GM23338 (cell line): ENCODE data around the gene GPR39. TPM values are rescaled to one million over a fixed set of nuclear protein-coding genes. Genes with fewer than 3 reads are reported as not detected.

Experiments used
- ATAC-seq: fragments of 200-7000 bp; cut with Tn5 transposase; 3 replicates; pipeline ENCODE4 v1.9.1; 2020
- DNase-seq: peaks from one replicate; pipeline ENCODE4 v3.0.0-alpha.2; 2015; ENCODE audit warnings: low spot score
- H2AFZ ChIP-seq: fragments of 200-600 bp; sonication (generic); 2 replicates; pipeline ENCODE4 v1.8.0; 2016; ENCODE audit warnings: antibody characterized with exemption, mild to moderate bottlenecking, moderate library complexity
- H3F3A ChIP-seq: fragments of 200-600 bp; sonication (generic); replicated peaks from 2 replicates; pipeline ENCODE4 v1.8.0; 2017; ENCODE audit warnings: antibody characterized with exemption, mixed run types, low read depth
- H3K27ac ChIP-seq: fragments of 200-600 bp; sonication (generic); 2 replicates; pipeline ENCODE4 v1.6.1; 2016; ENCODE audit warnings: low read depth
- H3K27me3 ChIP-seq: fragments of 200-600 bp; sonication (generic); 2 replicates; pipeline ENCODE4 v1.8.0; 2016; ENCODE audit warnings: mild to moderate bottlenecking, mixed run types, moderate library complexity; ENCODE audit not compliant: insufficient read depth
- H3K36me3 ChIP-seq: fragments of 200-600 bp; sonication (generic); 2 replicates; pipeline ENCODE4 v1.8.0; 2016; ENCODE audit warnings: mild to moderate bottlenecking; ENCODE audit not compliant: insufficient read depth
- H3K4me1 ChIP-seq: fragments of 200-600 bp; sonication (generic); 2 replicates; pipeline ENCODE4 v1.8.0; 2016; ENCODE audit warnings: mild to moderate bottlenecking, moderate library complexity; ENCODE audit not compliant: insufficient read depth
- H3K4me2 ChIP-seq: fragments of 200-600 bp; sonication (generic); 2 replicates; pipeline ENCODE4 v1.7.1; 2017; ENCODE audit warnings: mixed run types
- H3K4me3 ChIP-seq: fragments of 200-600 bp; sonication (generic); 2 replicates; pipeline ENCODE4 v1.6.1; 2016; ENCODE audit warnings: mixed run types
- H3K79me2 ChIP-seq: fragments of 200-600 bp; sonication (generic); replicated peaks from 2 replicates; pipeline ENCODE4 v1.8.0; 2017; ENCODE audit warnings: mild to moderate bottlenecking; ENCODE audit not compliant: insufficient read depth
- H3K9me2 ChIP-seq: fragments of 200-600 bp; sonication (generic); 2 replicates; pipeline ENCODE4 v1.8.0; 2017; ENCODE audit not compliant: insufficient read depth
- H4K20me1 ChIP-seq: fragments of 200-600 bp; sonication (generic); replicated peaks from 2 replicates; pipeline ENCODE4 v1.8.0; 2017; ENCODE audit warnings: mild to moderate bottlenecking; ENCODE audit not compliant: insufficient read depth
- H3K27ac Mint-ChIP-seq: 2 replicates; pipeline ENCODE4 v1.8.0; 2020; ENCODE audit warnings: inconsistent platforms, mild to moderate bottlenecking, moderate library complexity, mixed read lengths
- H3K27me3 Mint-ChIP-seq: 3 replicates; pipeline ENCODE4 v1.8.0; 2022; ENCODE audit warnings: low read depth, mild to moderate bottlenecking, moderate library complexity, mixed read lengths, inconsistent platforms; ENCODE audit not compliant: insufficient read depth, poor library complexity
- H3K36me3 Mint-ChIP-seq: 3 replicates; pipeline ENCODE4 v1.8.0; 2021; ENCODE audit warnings: low read depth, mild to moderate bottlenecking, inconsistent platforms, moderate library complexity, mixed read lengths
- H3K4me1 Mint-ChIP-seq: 3 replicates; pipeline ENCODE4 v1.8.0; 2020; ENCODE audit warnings: mild to moderate bottlenecking, inconsistent platforms, mixed read lengths
- H3K4me3 Mint-ChIP-seq: 3 replicates; pipeline ENCODE4 v1.8.0; 2021; ENCODE audit warnings: moderate library complexity, mild to moderate bottlenecking, inconsistent platforms, mixed read lengths
- H3K9me3 Mint-ChIP-seq: 3 replicates; pipeline ENCODE4 v1.8.0; 2020; ENCODE audit warnings: moderate library complexity, mild to moderate bottlenecking, inconsistent platforms, mixed read lengths
- CREB1 ChIP-seq: fragments of 250-450 bp; sonication (Bioruptor Pico); IDR thresholded peaks from 2 replicates; pipeline ENCODE4 v1.5.0; 2020; ENCODE audit warnings: low read depth, mild to moderate bottlenecking, moderate library complexity
- CTCF ChIP-seq, 2 experiments: fragments of 200-600 bp in 1 of 2; sonication (generic) in 1 of 2; conservative IDR thresholded peaks; 2 replicates each; pipeline versions ENCODE4 v1.5.1 to v1.6.1; 2016 to 2017; ENCODE audit warnings: antibody characterized with exemption in 2 of 2, low read depth in 2 of 2, mild to moderate bottlenecking in 2 of 2, moderate library complexity in 1 of 2
- ETS1 ChIP-seq: IDR thresholded peaks from 2 replicates; pipeline ENCODE4 v1.6.1; 2016; ENCODE audit warnings: antibody characterized with exemption
- EZH2 ChIP-seq: fragments of 200-600 bp; sonication (generic); IDR thresholded peaks from one replicate; pipeline ENCODE4 v1.8.0; 2017; ENCODE audit warnings: antibody characterized with exemption, mild to moderate bottlenecking, low read depth; ENCODE audit not compliant: unreplicated experiment
- EZH2phosphoT487 ChIP-seq: fragments of 200-600 bp; sonication (generic); IDR thresholded peaks from one replicate; pipeline ENCODE4 v1.8.1; 2018; ENCODE audit warnings: antibody characterized with exemption; ENCODE audit not compliant: unreplicated experiment
- JUNB ChIP-seq: IDR thresholded peaks from one replicate; pipeline ENCODE4 v1.6.1; 2016; ENCODE audit warnings: antibody characterized with exemption; ENCODE audit not compliant: unreplicated experiment
- NANOG ChIP-seq: IDR thresholded peaks from 2 replicates; pipeline ENCODE4 v1.6.1; 2016; ENCODE audit warnings: antibody characterized with exemption, borderline replicate concordance
- POLR2AphosphoS5 ChIP-seq: IDR thresholded peaks from 2 replicates; pipeline ENCODE4 v1.6.1; 2016; ENCODE audit warnings: antibody characterized with exemption, low read depth
- REST ChIP-seq: IDR thresholded peaks from one replicate; pipeline ENCODE4 v1.6.1; 2018; ENCODE audit warnings: antibody characterized with exemption; ENCODE audit not compliant: unreplicated experiment
- STAT1 ChIP-seq: IDR thresholded peaks from one replicate; pipeline ENCODE4 v1.6.1; 2016; ENCODE audit warnings: antibody characterized with exemption; ENCODE audit not compliant: unreplicated experiment
- ZNF114 ChIP-seq: fragments of 250-450 bp; sonication (Bioruptor Pico); IDR thresholded peaks from 2 replicates; pipeline ENCODE4 v1.5.0; 2020; ENCODE audit warnings: mild to moderate bottlenecking, moderate library complexity
- ZNF331 ChIP-seq: fragments of 250-450 bp; sonication (Bioruptor Pico); IDR thresholded peaks from 2 replicates; pipeline ENCODE4 v1.5.0; 2020; ENCODE audit warnings: low read depth, mild to moderate bottlenecking, moderate library complexity
- ZNF462 ChIP-seq: fragments of 250-450 bp; sonication (Bioruptor Pico); IDR thresholded peaks from 2 replicates; pipeline ENCODE4 v1.5.0; 2020; ENCODE audit warnings: mild to moderate bottlenecking, moderate library complexity
- polyA plus RNA-seq: library from polyadenylated mRNA; unstranded; fragments of >200 nt; fragmentation: Nextera tagmentation; extraction: Ambion mirVana; gene quantifications from 2 replicates; pipeline ENCODE4 v1.2.1, GENCODE V29; 2016
- total RNA-seq: library from RNA; depleted of rRNA; stranded (reverse); fragments of >200 nt; shearing (Covaris generic); gene quantifications from 2 replicates; pipeline ENCODE4 v1.2.3, GENCODE V29; 2014

GPR39 gene
- total and polyA plus RNA-seq, 2 experiments from 2014 or later = 0.55 to 1.9 TPM

GRCh38 chr2:132620115-132620514 lies 203.5 kb downstream of the GPR39 start:
- peaks cover 10% of the 10 kb centered on the region; the same call in 1 of the 2 replicates for H3K4me1 ChIP-seq

More at GRCh38 chr2:132620115-132620514, 203.5 kb downstream of the GPR39 start:
- peaks cover 4% of the 10 kb centered on the region; the same call in 2 of the 3 replicates for H3K36me3 Mint-ChIP-seq
- no peaks in the 10 kb centered on the region for H3F3A ChIP-seq
- no peak overlapping the region for H3K4me2 ChIP-seq
- peaks cover 12% of the 10 kb centered on the region; the same call in 1 of the 2 replicates for H3K9me2 ChIP-seq
- no peaks in the 10 kb centered on the region for H3K27me3 ChIP-seq
- no peaks in the 10 kb centered on the region for H4K20me1 ChIP-seq
- H3K27me3 Mint-ChIP-seq = peaks cover 11% of the 10 kb centered on the region
- no peak for TF ChIP-seq ETS1
- TF ChIP-seq JUNB = no peak
- no peak for TF ChIP-seq ZNF462 (CRISPR knock-in tag)
- no peak for TF ChIP-seq REST
- TF ChIP-seq CTCF (conservative IDR thresholded peaks at IDR 0.05; ENCODE audit: low read depth in 2 of 2) = no peak
- TF ChIP-seq POLR2AphosphoS5 = no peak
- TF ChIP-seq ZNF114 (CRISPR knock-in tag) = no peak
- TF ChIP-seq CREB1 = no peak
- no peak for TF ChIP-seq EZH2
- no peak for TF ChIP-seq ZNF331 (CRISPR knock-in tag)
- no peak for TF ChIP-seq NANOG
- no peak for TF ChIP-seq STAT1
- no peak for TF ChIP-seq EZH2phosphoT487
- H3K27ac Mint-ChIP-seq = no peak overlapping the region
- H3K27ac ChIP-seq = no peak overlapping the region
- no peak overlapping the region for H3K4me3 ChIP-seq
- ATAC-seq (no peak), DNase-seq (no peak)
- no peak overlapping the region for H3K4me3 Mint-ChIP-seq
- no peaks in the 10 kb centered on the region for H3K79me2 ChIP-seq
- H3K9me3 Mint-ChIP-seq = peaks cover 3% of the 10 kb centered on the region; the same call in 2 of the 3 replicates
- no peak overlapping the region for H2AFZ ChIP-seq
- peaks cover 33% of the 10 kb centered on the region for H3K4me1 Mint-ChIP-seq
- H3K36me3 ChIP-seq = 0 out of 2 replicates have a peak, but pooled peaks cover under 1% of the 10 kb centered on the region
